HepG2 (cell line): Measurements from ENCODE around the gene BMPR2. TPM values are rescaled to one million over a fixed set of nuclear protein-coding genes. Genes with fewer than 3 reads are reported as not detected.

Source experiments
- ADNP ChIP-seq: sonication (generic); formaldehyde crosslinking; IDR thresholded peaks from 2 replicates; pipeline ENCODE4 v1.4.0; 2020; ENCODE audit warnings: missing genetic modification reagents
- CBX5 ChIP-seq: sonication (generic); formaldehyde crosslinking; IDR thresholded peaks from 2 replicates; pipeline ENCODE4 v1.4.0; 2020; ENCODE audit warnings: missing genetic modification reagents, borderline replicate concordance
- HOXA5 ChIP-seq: sonication (generic); formaldehyde crosslinking; IDR thresholded peaks from 2 replicates; pipeline ENCODE4 v1.4.0; 2020; ENCODE audit warnings: missing genetic modification reagents
- IKZF4 ChIP-seq: sonication (generic); formaldehyde crosslinking; IDR thresholded peaks from 2 replicates; pipeline ENCODE4 v1.5.1; 2020; ENCODE audit warnings: borderline replicate concordance, mild to moderate bottlenecking, low read depth, missing genetic modification reagents; ENCODE audit errors: not compliant biosample characterization
- ISL2 ChIP-seq: sonication (generic); formaldehyde crosslinking; IDR thresholded peaks from 2 replicates; pipeline ENCODE4 v1.5.0; 2020; ENCODE audit warnings: missing genetic modification reagents
- KMT2B ChIP-seq: IDR thresholded peaks from 2 replicates; pipeline ENCODE4 v1.6.1; 2016; ENCODE audit warnings: missing genetic modification reagents, missing compliant biosample characterization
- NBN ChIP-seq: fragments of 450-650 bp; conservative IDR thresholded peaks from 2 replicates; pipeline ENCODE4 v1.6.1; 2017
- NFKB2 ChIP-seq: sonication (generic); formaldehyde crosslinking; IDR thresholded peaks from 2 replicates; pipeline ENCODE4 v1.4.0; 2020; ENCODE audit warnings: missing genetic modification reagents, borderline replicate concordance
- SAP130 ChIP-seq: IDR thresholded peaks from 2 replicates; pipeline ENCODE4 v1.6.1; 2016; ENCODE audit warnings: low read depth
- SETDB1 ChIP-seq: sonication (generic); formaldehyde crosslinking; IDR thresholded peaks from 2 replicates; pipeline ENCODE4 v1.5.1; 2020; ENCODE audit warnings: missing genetic modification reagents, mild to moderate bottlenecking, borderline replicate concordance
- SIX1 ChIP-seq: sonication (generic); formaldehyde crosslinking; IDR thresholded peaks from 2 replicates; pipeline ENCODE4 v1.4.0; 2020; ENCODE audit warnings: missing genetic modification reagents, borderline replicate concordance
- YY1 ChIP-seq: IDR thresholded peaks from 2 replicates; pipeline ENCODE4 v1.6.1; 2011; ENCODE audit warnings: low read length, low read depth, moderate library complexity, mild to moderate bottlenecking; ENCODE audit not compliant: insufficient read depth, insufficient replicate concordance
- ZNF235 ChIP-seq: sonication (generic); formaldehyde crosslinking; IDR thresholded peaks from 2 replicates; pipeline ENCODE4 v1.8.1; 2023; ENCODE audit warnings: mild to moderate bottlenecking, missing genetic modification reagents, borderline replicate concordance
- ZNF292 ChIP-seq: sonication (generic); formaldehyde crosslinking; IDR thresholded peaks from 2 replicates; pipeline ENCODE4 v1.8.1; 2022; ENCODE audit warnings: mild to moderate bottlenecking, low read depth, missing genetic modification reagents, borderline replicate concordance
- ZNF547 ChIP-seq: sonication (generic); formaldehyde crosslinking; IDR thresholded peaks from 2 replicates; pipeline ENCODE4 v1.5.1; 2020; ENCODE audit warnings: mild to moderate bottlenecking, missing genetic modification reagents
- ZNF572 ChIP-seq: sonication (generic); formaldehyde crosslinking; IDR thresholded peaks from 2 replicates; pipeline ENCODE4 v1.5.1; 2020; ENCODE audit warnings: mild to moderate bottlenecking, missing genetic modification reagents
- ZNF713 ChIP-seq: sonication (generic); formaldehyde crosslinking; IDR thresholded peaks from 2 replicates; pipeline ENCODE4 v1.4.0; 2020; ENCODE audit warnings: mild to moderate bottlenecking, missing genetic modification reagents
- polyA plus RNA-seq, 8 experiments: library from polyadenylated mRNA; depleted of rRNA in 3 of 8; stranded (reverse) in 7 of 8; unstranded in 1 of 8; fragments of >200 nt; fragmentation: Illumina TruSeq in 4 of 8; extraction: Trizol in 4 of 8; gene quantifications; 2 replicates each; pipeline versions ENCODE4 v1.2.1 to v1.2.3, GENCODE V29; 2011 to 2016; ENCODE audit warnings: low read depth in 4 of 8, missing spikeins in 1 of 8, mixed read lengths in 1 of 8; ENCODE audit not compliant: insufficient read depth in 1 of 8
- total RNA-seq, 5 experiments: library from RNA; depleted of rRNA; stranded (reverse); fragments of >200 nt; fragmentation: Illumina TruSeq; extraction: Trizol; gene quantifications; 2 replicates each; pipeline ENCODE4 v1.2.3, GENCODE V29; 2016; ENCODE audit warnings: low read depth in 1 of 5
- TF ChIP-seq, protein P1 (sequence below), 2 experiments: fragments of 450-650 bp in 1 of 2; sonication (generic) in 1 of 2; formaldehyde crosslinking in 1 of 2; IDR thresholded peaks; 2 replicates each; pipeline versions ENCODE4 v1.6.1 to v1.8.0; 2016 to 2022; ENCODE audit warnings: antibody characterized with exemption in 1 of 2, mild to moderate bottlenecking in 1 of 2, missing genetic modification reagents in 1 of 2
- TF ChIP-seq, protein P2 (sequence below): sonication (generic); formaldehyde crosslinking; conservative IDR thresholded peaks from 2 replicates; pipeline ENCODE4 v1.4.0; 2020; ENCODE audit warnings: missing genetic modification reagents

Gene BMPR2
- total and polyA plus RNA-seq, 2 of the 13 experiments (the other 11 are each of a cell fraction or from before 2014, with no cell fraction given): 5.5 to 10.3 TPM

DNA sequence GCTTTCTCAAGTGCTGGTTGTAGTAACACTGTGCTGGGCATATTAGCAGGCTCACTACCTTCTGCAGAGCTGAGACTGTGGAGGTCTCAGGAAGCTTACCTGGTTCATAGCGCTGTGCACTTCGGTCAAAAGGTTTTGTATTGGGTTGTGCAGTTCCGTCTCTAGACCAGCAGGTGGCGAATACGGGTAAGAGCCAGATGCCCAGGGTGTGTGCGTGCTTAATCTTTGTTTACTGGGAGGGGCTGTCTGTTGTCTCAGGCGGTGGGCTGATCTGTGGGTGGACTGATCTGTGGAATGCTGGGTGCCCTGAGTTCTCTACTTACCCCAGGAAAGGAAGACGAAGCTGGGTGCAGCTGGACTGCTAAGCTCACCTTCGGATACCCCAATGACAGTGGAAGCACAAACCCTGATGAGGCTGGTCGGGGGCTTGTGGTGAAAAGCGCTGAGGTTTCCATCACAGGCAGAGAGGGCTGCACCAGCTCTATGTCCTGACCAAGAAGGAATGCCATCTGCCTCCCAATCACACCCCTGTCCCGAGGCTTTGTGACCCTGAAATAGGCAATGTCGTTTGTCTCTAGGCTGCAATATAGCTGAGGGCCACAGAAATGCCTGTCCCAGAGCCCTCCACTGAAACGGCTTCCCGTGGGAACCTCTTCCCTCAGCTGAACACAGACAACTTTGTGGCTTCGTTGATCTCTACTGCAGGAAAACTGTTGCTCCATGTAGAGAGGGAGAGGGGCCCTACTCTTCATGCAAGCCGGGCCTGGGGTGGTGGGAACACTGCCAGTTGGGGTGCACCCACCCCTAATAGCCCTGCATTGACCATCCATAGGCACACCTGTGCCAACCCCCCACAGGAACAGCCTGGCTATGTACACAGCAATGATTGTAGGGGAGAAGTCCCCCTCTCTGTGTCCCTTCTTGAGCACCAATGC is 212.8 kb downstream of the BMPR2 start (continued):
- TF ChIP-seq ZNF713 (CRISPR knock-in tag) (0 out of 2 replicates have a peak, but pooled peaks have one; percentile 44), HOXA5 (peak; percentile 65), KMT2B (CRISPR knock-in tag) (peak; percentile 70), SIX1 (CRISPR knock-in tag) (no peak; the same call in 1 of the 2 replicates), CBX5 (CRISPR knock-in tag) (peak; percentile 77; the same call in 1 of the 2 replicates), ZNF292 (CRISPR knock-in tag) (peak; percentile 71; the same call in 1 of the 2 replicates), ISL2 (CRISPR knock-in tag) (no peak; the same call in 1 of the 2 replicates), SAP130 (CRISPR knock-in tag) (peak; percentile 78), ZNF572 (CRISPR knock-in tag) (no peak), NBN (no peak), NFKB2 (CRISPR knock-in tag) (peak; percentile 15; the same call in 1 of the 2 replicates), ZNF235 (CRISPR knock-in tag) (no peak), ZNF547 (CRISPR knock-in tag) (peak; percentile 91), ADNP (CRISPR knock-in tag) (no peak), IKZF4 (CRISPR knock-in tag) (peak; percentile 76), SETDB1 (CRISPR knock-in tag) (no peak), YY1 (peak; percentile 43)
- TF ChIP-seq, protein P1, sequence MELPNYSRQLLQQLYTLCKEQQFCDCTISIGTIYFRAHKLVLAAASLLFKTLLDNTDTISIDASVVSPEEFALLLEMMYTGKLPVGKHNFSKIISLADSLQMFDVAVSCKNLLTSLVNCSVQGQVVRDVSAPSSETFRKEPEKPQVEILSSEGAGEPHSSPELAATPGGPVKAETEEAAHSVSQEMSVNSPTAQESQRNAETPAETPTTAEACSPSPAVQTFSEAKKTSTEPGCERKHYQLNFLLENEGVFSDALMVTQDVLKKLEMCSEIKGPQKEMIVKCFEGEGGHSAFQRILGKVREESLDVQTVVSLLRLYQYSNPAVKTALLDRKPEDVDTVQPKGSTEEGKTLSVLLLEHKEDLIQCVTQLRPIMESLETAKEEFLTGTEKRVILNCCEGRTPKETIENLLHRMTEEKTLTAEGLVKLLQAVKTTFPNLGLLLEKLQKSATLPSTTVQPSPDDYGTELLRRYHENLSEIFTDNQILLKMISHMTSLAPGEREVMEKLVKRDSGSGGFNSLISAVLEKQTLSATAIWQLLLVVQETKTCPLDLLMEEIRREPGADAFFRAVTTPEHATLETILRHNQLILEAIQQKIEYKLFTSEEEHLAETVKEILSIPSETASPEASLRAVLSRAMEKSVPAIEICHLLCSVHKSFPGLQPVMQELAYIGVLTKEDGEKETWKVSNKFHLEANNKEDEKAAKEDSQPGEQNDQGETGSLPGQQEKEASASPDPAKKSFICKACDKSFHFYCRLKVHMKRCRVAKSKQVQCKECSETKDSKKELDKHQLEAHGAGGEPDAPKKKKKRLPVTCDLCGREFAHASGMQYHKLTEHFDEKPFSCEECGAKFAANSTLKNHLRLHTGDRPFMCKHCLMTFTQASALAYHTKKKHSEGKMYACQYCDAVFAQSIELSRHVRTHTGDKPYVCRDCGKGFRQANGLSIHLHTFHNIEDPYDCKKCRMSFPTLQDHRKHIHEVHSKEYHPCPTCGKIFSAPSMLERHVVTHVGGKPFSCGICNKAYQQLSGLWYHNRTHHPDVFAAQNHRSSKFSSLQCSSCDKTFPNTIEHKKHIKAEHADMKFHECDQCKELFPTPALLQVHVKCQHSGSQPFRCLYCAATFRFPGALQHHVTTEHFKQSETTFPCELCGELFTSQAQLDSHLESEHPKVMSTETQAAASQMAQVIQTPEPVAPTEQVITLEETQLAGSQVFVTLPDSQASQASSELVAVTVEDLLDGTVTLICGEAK (IDR thresholded peaks at IDR 0.05): no peak
- TF ChIP-seq, protein P1 (CRISPR knock-in tag; IDR thresholded peaks at IDR 0.05): 0 out of 2 replicates have a peak, but pooled peaks have one; percentile 62
- TF ChIP-seq, protein P2, sequence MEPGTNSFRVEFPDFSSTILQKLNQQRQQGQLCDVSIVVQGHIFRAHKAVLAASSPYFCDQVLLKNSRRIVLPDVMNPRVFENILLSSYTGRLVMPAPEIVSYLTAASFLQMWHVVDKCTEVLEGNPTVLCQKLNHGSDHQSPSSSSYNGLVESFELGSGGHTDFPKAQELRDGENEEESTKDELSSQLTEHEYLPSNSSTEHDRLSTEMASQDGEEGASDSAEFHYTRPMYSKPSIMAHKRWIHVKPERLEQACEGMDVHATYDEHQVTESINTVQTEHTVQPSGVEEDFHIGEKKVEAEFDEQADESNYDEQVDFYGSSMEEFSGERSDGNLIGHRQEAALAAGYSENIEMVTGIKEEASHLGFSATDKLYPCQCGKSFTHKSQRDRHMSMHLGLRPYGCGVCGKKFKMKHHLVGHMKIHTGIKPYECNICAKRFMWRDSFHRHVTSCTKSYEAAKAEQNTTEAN (CRISPR knock-in tag): no peak
